Caco-2 (cell line): ENCODE measurements around the gene FAM83F. TPM values are rescaled to one million over a fixed set of nuclear protein-coding genes. Genes with fewer than 3 reads are reported as not detected.

ENCODE experiments used
- BruUV-seq: library from RNA; stranded (reverse); fragments of 400-500 nt; replicated peaks from 2 replicates; lab custom pipeline; 2021; lab: Mats Ljungman, UMichigan
- CTCF ChIA-PET: fragments of 300-600 bp; sonication (Branson Sonifier 250); formaldehyde crosslinking; loops from one replicate; lab custom pipeline; 2022; ENCODE audit warnings: antibody characterized with exemption; lab: Charles Lee
- POLR2A ChIA-PET: fragments of 300-600 bp; sonication (Branson Sonifier 250); formaldehyde crosslinking; loops from one replicate; lab custom pipeline; 2022; ENCODE audit warnings: antibody characterized with exemption; lab: Charles Lee
- DNase-seq, 2 experiments: peaks; one replicate each; pipeline versions ENCODE4 v3.0.0 to v3.0.0-alpha.2; 2020 to 2022
- H3K27me3 ChIP-seq: replicated peaks from 2 replicates; pipeline ENCODE4 v1.6.0; 2011; ENCODE audit warnings: low read length; ENCODE audit not compliant: control insufficient read depth, insufficient read depth
- H3K36me3 ChIP-seq: 2 replicates; pipeline ENCODE4 v1.5.1; 2011; ENCODE audit warnings: low read length; ENCODE audit not compliant: control insufficient read depth, insufficient read depth
- H3K4me1 ChIP-seq: fragments of 250-450 bp; sonication (Bioruptor Pico); 2 replicates; pipeline ENCODE4 v1.5.1; 2020; ENCODE audit warnings: mild to moderate bottlenecking
- H3K4me3 ChIP-seq: 2 replicates; pipeline ENCODE4 v1.5.1; 2011; ENCODE audit warnings: low read depth, mild to moderate bottlenecking, control low read depth, low read length
- H3K9me3 ChIP-seq: fragments of 250-450 bp; sonication (Bioruptor Pico); 2 replicates; pipeline ENCODE4 v1.5.1; 2020; ENCODE audit warnings: mild to moderate bottlenecking, moderate library complexity
- H3K27ac Mint-ChIP-seq: one replicate; pipeline ENCODE4 v1.8.0; 2022; ENCODE audit warnings: mixed read lengths; ENCODE audit not compliant: unreplicated experiment
- H3K27me3 Mint-ChIP-seq: one replicate; pipeline ENCODE4 v1.8.0; 2022; ENCODE audit warnings: mixed read lengths; ENCODE audit not compliant: insufficient read depth, unreplicated experiment
- H3K36me3 Mint-ChIP-seq: one replicate; pipeline ENCODE4 v1.8.0; 2022; ENCODE audit warnings: mild to moderate bottlenecking, mixed read lengths; ENCODE audit not compliant: insufficient read depth, unreplicated experiment
- H3K4me1 Mint-ChIP-seq: one replicate; pipeline ENCODE4 v1.8.0; 2022; ENCODE audit warnings: low read depth, mixed read lengths; ENCODE audit not compliant: unreplicated experiment
- H3K4me3 Mint-ChIP-seq: one replicate; pipeline ENCODE4 v1.8.0; 2022; ENCODE audit warnings: mild to moderate bottlenecking, moderate library complexity, mixed read lengths; ENCODE audit not compliant: unreplicated experiment
- H3K9me3 Mint-ChIP-seq: one replicate; pipeline ENCODE4 v1.8.0; 2022; ENCODE audit warnings: mixed read lengths; ENCODE audit not compliant: unreplicated experiment
- intact Hi-C: fragments of 100-400 bp; cut with micrococcal nuclease; formaldehyde crosslinking; loops from one replicate; pipeline ENCODE4 v1.10.0; 2022; ENCODE audit not compliant: unreplicated experiment
- total RNA-seq: library from RNA; stranded (reverse); gene quantifications from 2 replicates; pipeline ENCODE4 v1.2.3, GENCODE V29; 2022
- TF ChIP-seq, protein P1 (sequence below), 2 experiments: fragments of 200-600 bp in 1 of 2; IDR thresholded peaks; 1 replicate in 1 of 2; 2 replicates in 1 of 2; pipeline versions ENCODE4 v1.5.1 to v1.8.0; 2011 to 2022; ENCODE audit warnings: antibody characterized with exemption in 1 of 2, control low read depth in 1 of 2, inconsistent platforms in 1 of 2, low read depth in 1 of 2, low read length in 1 of 2, mild to moderate bottlenecking in 1 of 2, moderate library complexity in 1 of 2; ENCODE audit not compliant: insufficient read depth in 1 of 2, severe bottlenecking in 1 of 2, unreplicated experiment in 1 of 2

FAM83F gene
- total RNA-seq, 1 experiment from 2014 or later, result 20.0 TPM

DNA sequence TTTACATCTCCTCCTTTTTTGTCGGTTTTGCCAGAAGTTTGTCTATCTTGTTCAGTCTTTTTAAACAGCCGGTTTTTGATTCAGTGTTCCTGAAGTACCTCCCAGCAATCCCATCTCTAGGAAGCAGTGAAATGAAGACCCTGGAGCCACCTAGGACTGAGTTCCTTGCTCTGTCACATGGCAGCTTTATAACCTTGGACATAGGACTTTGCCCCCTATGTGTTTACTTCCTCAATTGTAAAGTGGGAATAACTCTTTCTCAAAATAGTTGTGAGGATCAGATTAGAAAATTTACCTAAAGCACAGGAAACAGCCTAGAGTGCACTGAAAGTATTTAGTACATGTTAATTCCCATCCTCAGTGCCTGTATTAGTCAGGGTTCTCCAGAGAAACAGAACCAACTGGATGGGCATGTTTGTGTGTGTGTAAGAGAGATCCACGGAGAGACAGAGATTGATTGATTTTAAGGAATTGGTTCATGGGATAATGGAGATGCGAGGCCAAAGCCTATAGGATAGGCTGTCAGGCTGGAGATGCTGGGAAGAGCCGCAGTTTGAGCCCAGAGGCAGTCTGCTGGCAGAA, 20.0 kb downstream of the FAM83F start:
- POLR2A ChIA-PET, result interaction anchor here (1.0 kb wide), 1 partner anchor 15 kb away, joined by 4 read pairs; no protein-coding TSS in a partner anchor
- CTCF ChIA-PET, result interaction anchor here (1.1 kb wide), 2 partner anchors 15 to 20 kb away, joined by 3 to 4 read pairs; partner anchors contain the start of gene FAM83F
- peak; percentile 47 to 60 for DNase-seq
- TF ChIP-seq, protein P1, sequence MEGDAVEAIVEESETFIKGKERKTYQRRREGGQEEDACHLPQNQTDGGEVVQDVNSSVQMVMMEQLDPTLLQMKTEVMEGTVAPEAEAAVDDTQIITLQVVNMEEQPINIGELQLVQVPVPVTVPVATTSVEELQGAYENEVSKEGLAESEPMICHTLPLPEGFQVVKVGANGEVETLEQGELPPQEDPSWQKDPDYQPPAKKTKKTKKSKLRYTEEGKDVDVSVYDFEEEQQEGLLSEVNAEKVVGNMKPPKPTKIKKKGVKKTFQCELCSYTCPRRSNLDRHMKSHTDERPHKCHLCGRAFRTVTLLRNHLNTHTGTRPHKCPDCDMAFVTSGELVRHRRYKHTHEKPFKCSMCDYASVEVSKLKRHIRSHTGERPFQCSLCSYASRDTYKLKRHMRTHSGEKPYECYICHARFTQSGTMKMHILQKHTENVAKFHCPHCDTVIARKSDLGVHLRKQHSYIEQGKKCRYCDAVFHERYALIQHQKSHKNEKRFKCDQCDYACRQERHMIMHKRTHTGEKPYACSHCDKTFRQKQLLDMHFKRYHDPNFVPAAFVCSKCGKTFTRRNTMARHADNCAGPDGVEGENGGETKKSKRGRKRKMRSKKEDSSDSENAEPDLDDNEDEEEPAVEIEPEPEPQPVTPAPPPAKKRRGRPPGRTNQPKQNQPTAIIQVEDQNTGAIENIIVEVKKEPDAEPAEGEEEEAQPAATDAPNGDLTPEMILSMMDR (IDR thresholded peaks at IDR 0.05; ENCODE audit: insufficient read depth in 1 of 2, low read depth in 1 of 2, low read length in 1 of 2, severe bottlenecking in 1 of 2, unreplicated experiment in 1 of 2), result no peak
- H3K4me1 ChIP-seq, result peaks cover 74% of the 10 kb centered on the region
- H3K27ac Mint-ChIP-seq, result peak overlapping the region; percentile 77
- H3K36me3 Mint-ChIP-seq, result no peaks in the 10 kb centered on the region
- H3K4me1 Mint-ChIP-seq, result peaks cover 32% of the 10 kb centered on the region
- H3K27me3 ChIP-seq, result no peaks in the 10 kb centered on the region
- H3K27me3 Mint-ChIP-seq, result no peaks in the 10 kb centered on the region
- no peaks in the 10 kb centered on the region for H3K9me3 Mint-ChIP-seq
- peak overlapping the region; percentile 25 for H3K4me3 Mint-ChIP-seq
- H3K9me3 ChIP-seq, result no peaks in the 10 kb centered on the region
- H3K36me3 ChIP-seq, result peaks cover 1% of the 10 kb centered on the region
- BruUV-seq, result no TSS peak
- no peak overlapping the region for H3K4me3 ChIP-seq
- intact Hi-C loops, result loop anchor here (1.0 kb wide), 2 partner anchors 15 to 19 kb away; no protein-coding TSS in a partner anchor

- H3K36me3 Mint-ChIP-seq, result no peaks in the 10 kb centered on the region
- ChIA-PET POLR2A (no interaction called here), CTCF (interaction anchor here (1.1 kb wide), 1 partner anchor 21 kb away, joined by 3 read pairs; the partner anchor contains the start of gene FAM83F)
- peak overlapping the region; percentile 77 for H3K27ac Mint-ChIP-seq
- peaks cover 32% of the 10 kb centered on the region for H3K4me1 Mint-ChIP-seq
- H3K27me3 Mint-ChIP-seq, result no peaks in the 10 kb centered on the region
- intact Hi-C loops, result loop anchor here (1.0 kb wide), 1 partner anchor 16 kb away; no protein-coding TSS in a partner anchor
- Histone ChIP-seq H3K4me3 (no peak overlapping the region), H3K27me3 (no peaks in the 10 kb centered on the region), H3K36me3 (peaks cover 1% of the 10 kb centered on the region; the same call in 1 of the 2 replicates), H3K4me1 (peaks cover 67% of the 10 kb centered on the region), H3K9me3 (no peaks in the 10 kb centered on the region)
- DNase-seq, result no peak
- peak overlapping the region; percentile 51 for H3K4me3 Mint-ChIP-seq
- TF ChIP-seq, protein P1 (IDR thresholded peaks at IDR 0.05; ENCODE audit: insufficient read depth in 1 of 2, low read depth in 1 of 2, low read length in 1 of 2, severe bottlenecking in 1 of 2, unreplicated experiment in 1 of 2), result no peak
- H3K9me3 Mint-ChIP-seq, result no peaks in the 10 kb centered on the region
- BruUV-seq, result no TSS peak
These were observed 20.7 kb downstream of the FAM83F start for GRCh38 chr22:40015358-40015976.

GRCh38 chr22:40018051-40018450, 23.3 kb downstream of the FAM83F start:
- TF ChIP-seq, protein P1 (IDR thresholded peaks at IDR 0.05; ENCODE audit: insufficient read depth in 1 of 2, low read depth in 1 of 2, low read length in 1 of 2, severe bottlenecking in 1 of 2, unreplicated experiment in 1 of 2), result no peak
- Histone ChIP-seq H3K9me3 (no peaks in the 10 kb centered on the region), H3K36me3 (peaks cover 1% of the 10 kb centered on the region; the same call in 1 of the 2 replicates), H3K27me3 (no peaks in the 10 kb centered on the region), H3K4me3 (no peak overlapping the region), H3K4me1 (peaks cover 47% of the 10 kb centered on the region)
- intact Hi-C loops, result no loop called here
- Mint-ChIP-seq H3K27ac (no peak overlapping the region), H3K27me3 (no peaks in the 10 kb centered on the region), H3K4me1 (peaks cover 22% of the 10 kb centered on the region), H3K4me3 (no peak overlapping the region), H3K36me3 (no peaks in the 10 kb centered on the region), H3K9me3 (no peaks in the 10 kb centered on the region)
- no TSS peak for BruUV-seq
- ChIA-PET CTCF (no interaction called here), POLR2A (no interaction called here)
- no peak for DNase-seq
